ENCODE data around the gene SERPINI1.
"Not testable (repeated sequence)": the region's sequence is repeated elsewhere in the genome, so short reads cannot be mapped to it uniquely, and the experiment has no call there.

SERPINI1 gene

DNA sequence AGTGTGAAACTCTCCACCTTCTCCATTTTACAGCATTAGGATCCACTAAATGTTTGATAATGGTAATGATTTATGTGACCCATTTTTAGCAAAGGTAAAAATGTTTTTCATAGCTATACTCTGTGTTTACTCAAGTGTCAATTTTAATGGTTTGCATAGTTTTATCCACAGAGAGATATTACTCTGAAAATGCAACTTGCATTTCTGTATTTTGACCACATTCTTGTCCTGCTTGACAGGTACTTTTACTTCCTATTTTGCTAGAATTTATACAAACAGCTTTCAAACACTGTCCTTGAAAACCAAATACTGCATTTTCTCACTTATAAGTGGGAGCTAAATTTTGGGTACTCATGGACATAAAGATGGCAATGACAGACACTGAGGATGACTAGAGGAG is 62.9 kb downstream of the SERPINI1 start:
- DNase-seq (ENCODE audit: low read depth): no peak

DNA sequence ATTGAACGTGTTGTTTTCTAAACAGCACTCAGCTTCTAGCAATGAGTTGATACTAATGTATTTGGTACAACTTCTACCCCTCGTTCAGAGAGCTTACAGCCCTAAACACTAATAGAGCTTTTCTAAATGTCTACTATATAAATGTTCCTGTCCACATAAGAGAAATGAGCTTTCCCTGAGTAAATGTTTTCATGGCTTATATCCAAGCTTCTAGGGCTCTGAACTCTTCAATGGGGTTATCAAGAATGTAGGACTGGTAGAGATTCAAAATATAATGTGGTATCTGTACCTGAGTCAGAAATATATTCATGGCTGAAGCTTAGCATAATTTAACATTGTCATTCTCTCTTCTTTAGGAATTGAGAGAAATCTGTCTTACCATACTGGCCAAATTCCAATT is 73.4 kb downstream of the SERPINI1 start:
- DNase-seq (ENCODE audit: low read depth): no peak

DNA sequence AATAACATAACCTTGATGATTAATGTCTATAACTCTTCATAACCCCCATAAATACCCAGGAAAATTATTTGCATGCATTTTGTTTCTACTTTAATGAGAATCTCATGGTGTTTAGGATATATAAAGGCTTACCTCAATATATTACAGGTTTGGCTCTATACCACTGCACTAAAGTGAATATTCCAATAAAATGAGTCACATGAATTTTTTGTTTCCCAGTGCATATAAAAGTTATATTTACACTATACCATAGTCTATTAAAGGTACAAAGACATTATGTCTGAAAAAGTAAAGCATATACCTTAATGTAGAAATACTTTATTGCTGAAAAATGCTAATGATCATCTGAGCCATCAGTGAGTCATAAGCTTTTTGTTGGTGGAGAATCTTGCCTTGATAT is 74.7 kb downstream of the SERPINI1 start:
- DNase-seq (ENCODE audit: low read depth): no peak

DNA sequence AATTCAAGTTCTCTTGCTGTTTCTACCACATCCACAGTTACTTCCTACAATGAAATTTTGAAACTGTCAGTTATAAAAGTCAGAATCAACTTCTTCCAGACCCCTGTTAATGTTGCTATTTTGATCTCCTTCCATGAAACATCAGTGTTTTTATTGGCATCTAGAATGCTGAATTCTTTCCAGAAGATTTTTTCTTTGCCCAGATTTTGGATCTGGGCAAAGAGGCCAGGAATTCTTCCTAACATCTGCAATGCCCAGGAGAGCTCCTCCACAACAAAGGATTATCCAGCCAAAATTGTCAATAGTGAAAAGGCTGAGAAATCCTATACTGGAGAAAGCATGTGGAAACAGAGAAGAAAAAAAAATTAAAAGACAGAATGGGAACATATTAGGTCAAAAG is 75.5 kb downstream of the SERPINI1 start:
- DNase-seq (ENCODE audit: low read depth): no peak

DNA sequence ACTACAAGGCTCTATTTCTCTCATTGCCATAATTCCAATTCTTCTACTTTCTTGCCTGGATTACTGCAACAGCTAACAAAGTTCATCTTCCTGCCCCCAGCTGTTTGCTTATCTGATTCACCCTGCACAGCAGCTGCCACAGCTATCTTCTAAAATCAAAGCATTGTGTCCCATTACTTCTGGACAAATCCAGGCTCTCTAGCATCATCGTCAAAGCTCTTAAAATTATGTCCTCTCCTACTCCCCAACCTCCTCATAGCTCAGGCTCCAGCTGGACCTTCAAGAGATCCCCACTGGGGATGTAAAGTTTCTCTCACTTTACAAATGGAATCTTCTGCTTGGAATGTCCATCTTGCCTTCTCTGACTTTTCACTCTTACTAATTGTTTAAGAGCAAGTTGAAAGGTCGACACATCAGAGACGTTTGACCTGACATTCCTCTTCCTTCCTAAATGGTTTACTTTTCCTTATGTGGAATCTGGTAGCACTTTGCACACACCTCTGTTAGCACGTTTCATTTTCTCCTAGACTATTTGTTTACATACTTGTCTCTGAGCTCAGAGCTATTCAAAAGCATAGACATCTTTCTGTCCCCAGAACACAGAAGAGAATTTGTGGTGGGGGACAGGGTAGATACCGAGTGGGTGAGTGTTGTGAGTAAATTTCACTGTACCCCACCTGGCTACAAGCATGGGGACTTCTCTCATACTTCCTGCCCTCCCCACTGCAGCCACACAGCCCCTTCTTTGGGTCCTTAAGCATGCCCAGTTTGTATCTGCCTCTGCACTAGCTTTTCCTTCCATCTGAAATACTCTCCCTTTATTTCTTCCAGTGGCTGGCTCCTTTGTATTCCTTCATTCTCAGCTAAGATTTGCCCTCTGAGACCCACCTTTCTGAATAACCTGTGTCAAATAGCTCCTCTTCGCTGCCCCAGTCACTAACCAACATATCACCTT is 77.9 kb downstream of the SERPINI1 start:
- no peak for DNase-seq (ENCODE audit: low read depth)

DNA sequence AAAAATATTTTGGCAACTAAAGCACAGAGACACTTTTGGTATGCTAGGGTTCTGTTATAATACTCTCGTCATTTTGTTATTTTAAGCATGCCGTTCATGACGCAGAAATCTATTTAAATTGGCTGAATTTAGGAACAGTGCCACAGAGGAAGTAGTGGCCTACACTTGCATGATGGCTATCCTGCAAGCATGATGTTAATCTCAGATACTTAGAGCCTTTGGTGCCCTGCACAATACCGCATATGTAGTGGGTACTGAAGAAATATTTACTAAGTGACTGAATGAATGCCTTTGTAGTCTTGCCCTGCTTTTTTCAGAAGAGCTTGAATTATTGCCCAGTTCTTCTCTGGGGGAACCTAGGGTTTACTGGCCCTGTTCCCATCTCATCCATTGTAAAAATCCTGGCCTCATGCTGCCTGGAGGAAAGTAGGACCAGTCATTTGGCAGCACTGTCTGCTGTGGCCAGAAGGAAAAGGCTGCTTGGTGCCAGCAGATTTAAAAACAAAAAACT is 79.0 kb downstream of the SERPINI1 start:
- no peak for DNase-seq (ENCODE audit: low read depth)

DNA sequence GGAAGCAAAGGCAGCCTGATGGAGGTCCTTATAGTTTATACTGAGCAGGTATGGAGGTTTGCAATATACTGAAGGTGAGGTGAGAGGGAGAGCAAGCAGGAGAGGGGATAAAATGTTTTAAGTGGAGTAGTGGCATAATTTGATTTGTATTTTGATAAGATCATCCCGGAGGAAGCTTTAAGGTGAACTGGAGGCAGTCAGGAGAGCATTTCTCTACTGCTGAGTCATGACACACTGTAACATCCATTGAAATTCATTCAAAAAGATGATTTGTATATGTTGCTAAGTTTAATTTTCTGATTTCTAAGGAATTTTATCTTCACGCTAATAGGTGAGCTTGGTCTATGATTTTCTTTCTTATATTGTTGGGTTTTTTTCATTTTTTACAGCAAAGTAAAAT is 81.4 kb downstream of the SERPINI1 start:
- no peak for DNase-seq (ENCODE audit: low read depth)

DNA sequence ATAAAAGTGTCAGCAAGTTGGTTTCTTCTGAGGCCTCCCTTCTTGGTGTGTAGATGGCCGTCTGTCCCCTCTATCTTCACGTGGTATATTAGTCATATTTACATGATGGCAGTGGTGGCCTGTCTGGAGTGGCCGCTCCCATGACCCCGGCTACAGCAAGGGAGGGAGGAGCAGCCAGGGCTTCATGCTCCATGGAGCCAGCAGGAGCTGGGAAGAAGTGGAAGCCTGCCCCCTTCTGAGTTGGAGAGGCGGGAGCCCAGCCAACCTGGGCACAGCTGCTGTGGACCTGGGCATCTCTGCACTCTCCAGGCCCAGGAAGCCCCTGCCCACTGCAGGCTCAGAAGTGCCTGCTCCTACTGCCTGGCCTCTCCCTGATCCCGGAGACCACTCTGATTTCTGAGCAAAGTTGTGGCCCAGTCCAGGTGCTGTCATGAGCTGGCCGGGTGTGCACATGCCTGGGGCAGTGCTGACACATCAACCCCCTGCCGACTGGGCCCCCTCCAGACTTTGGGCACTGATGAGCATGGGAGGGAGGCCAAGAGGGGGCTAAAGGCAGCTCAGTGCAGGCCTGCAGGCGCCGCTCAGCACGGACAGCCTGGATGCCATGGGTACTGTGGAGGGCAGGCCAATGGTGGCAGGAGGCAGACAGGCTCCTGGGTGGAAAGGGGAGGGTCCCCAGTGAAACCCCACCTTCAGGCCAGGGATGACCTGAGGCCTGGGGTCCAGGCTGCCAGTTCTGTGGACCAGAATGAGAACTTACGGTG is 84.8 kb downstream of the SERPINI1 start:
- DNase-seq (ENCODE audit: low read depth): no peak

DNA sequence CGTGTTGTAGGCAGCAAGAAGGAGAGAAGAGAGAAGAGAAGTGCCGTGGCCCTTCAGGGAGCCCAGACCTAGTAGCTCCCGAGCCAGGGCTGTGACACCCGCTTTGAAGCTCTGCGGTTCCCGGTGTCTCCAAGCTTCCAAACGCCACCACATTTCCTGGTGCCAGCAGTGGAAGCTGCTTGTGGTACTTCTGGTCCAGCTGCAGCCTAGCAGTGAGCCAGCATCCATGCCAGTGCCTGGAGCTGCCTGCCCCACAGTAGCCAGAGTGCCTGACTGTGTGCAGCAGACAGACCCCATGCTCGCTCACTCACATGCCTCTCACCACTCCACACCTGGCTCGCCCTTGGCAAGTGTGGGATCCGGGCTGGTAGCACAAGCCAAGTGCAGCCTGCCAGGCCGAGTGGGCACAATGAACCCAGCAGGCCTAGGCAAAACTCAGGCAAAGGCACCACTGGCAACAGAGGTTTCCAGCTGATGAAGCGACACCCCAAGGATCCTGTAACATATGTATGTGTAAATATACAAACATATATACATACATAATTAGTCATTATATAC is 85.8 kb downstream of the SERPINI1 start:
- no peak for DNase-seq (ENCODE audit: low read depth)

DNA sequence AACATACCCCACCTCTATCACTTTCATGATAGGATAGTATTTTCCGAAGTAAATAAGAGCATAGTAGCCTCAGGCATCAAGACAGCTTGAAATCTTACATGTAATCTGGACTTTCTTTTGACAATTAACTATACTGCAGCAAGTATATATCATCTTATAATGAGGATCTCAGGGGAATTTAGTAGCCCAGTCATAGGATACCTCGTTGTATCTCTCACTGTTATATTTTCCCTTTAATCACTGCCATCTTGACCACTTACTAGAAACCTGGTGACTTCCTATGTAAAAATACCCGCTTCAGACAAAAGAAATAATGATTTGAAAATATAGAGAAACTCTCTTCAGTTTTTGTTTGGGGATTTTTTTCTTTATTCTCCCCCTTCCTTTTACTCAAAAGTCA is 88.2 kb downstream of the SERPINI1 start:
- no peak for DNase-seq (ENCODE audit: low read depth)

DNA sequence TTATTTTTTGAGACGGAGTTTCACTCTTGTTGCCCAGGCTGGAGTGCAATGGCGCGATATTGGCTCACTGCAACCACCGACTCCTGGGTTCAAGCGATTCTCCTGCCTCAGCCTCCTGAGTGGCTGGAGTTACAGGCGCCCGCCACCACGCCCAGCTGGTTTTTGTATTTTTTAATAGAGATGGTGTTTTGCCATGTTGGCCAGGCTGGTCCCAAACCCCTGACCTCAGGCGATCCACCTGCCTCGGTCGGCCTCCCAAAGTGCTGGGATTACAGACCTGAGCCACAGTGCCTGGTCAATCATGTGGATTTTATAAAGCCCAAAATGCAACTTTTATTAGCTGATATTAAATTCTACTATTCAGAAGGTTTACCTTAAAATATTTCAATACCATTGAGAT is 92.1 kb downstream of the SERPINI1 start:
- DNase-seq (ENCODE audit: low read depth): not testable (repeated sequence)

DNA sequence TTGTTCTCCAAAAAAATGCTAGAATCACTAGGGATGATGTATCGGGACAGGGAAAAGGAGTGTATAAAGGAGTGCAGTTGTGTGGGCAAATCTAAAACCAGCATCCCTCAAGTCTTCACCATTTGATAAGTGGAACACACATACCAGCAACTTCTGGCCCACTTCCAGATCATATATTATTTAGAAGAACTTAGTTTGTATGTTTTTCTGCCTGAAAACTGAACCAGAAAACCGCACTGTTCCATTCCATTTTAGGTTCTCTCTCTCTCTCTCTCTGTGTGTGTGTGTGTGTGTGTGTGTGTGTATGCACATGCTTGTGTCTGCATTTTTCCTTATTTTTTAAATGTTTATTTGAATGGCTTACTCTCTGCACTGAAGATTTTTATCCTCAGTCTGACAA is 93.5 kb downstream of the SERPINI1 start:
- DNase-seq (ENCODE audit: low read depth): no peak

DNA sequence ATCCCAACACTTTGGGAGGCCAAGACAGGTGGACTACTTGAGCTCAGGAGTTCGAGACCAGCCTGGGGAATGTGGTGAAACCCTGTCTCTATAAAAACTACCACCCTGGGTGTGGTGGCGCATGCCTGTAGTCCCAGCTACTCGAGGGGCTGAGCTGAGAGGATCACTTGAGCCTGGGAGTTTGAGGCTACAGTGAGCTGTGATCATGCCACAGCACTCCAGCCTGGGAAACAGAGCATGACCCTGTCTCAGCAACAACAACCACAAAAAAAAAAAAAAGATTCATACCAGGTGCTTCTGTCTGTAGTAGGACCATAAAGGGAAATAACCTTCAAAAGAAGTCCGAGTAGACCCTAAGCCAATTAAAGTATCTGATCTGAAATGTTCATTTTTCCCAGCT is 94.5 kb downstream of the SERPINI1 start:
- DNase-seq (ENCODE audit: low read depth): no peak

DNA sequence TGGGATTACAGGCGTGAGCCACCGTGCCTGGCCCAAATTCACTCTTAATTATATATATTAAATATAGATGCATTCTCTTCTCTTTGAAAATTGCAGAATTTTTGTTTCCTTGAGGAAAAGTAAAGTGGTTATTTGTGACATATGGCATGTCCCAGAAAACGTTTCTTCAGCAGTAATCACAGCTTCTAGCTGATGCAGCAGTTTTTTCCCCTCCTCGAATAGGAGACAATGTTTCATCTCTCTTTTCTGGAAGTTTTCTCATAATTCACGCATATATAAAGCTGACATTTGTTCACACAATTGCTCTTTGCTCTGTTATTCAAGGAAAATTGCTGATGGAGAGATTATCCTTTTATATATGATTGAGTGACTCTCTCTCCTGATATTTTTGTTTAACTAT is 99.8 kb downstream of the SERPINI1 start:
- DNase-seq (ENCODE audit: low read depth): no peak

DNA sequence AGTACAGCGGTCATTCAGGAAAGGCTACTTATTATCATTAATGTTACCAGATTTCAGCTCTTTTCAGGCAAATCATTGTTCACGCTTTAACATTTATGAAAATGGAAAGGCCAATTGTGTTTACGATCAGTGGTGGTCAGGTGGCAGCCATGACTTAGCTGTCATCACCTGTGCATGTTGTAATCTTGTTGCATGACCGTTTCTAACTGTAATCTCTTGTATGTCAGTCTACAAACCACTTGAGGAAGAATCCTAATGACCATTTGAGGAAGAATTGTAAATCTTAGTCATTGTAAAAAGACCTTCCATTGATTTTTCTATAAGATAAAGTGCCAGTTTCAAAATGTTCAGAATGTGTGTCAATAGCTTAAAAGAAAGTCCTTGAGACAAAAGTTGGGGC is 100.4 kb downstream of the SERPINI1 start:
- no peak for DNase-seq (ENCODE audit: low read depth)

DNA sequence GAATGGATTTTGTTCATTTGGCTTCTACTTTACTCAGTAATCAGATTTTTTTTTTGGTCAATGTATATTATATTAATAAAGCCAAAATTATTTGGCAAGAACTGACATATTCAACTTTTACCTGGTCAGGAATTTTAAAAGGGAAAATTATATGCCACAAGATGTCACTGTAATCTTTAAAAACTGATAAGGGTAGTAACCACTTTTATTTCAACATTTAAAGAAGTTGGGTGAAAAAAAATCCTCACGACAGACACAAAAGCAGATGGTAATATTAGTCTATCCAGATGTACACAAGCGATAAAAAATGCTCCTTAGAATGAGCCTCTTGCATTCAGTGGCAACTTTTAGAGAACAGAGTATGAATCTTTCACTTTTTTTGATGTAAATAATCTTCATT is 101.9 kb downstream of the SERPINI1 start:
- DNase-seq (ENCODE audit: low read depth): no peak

DNA sequence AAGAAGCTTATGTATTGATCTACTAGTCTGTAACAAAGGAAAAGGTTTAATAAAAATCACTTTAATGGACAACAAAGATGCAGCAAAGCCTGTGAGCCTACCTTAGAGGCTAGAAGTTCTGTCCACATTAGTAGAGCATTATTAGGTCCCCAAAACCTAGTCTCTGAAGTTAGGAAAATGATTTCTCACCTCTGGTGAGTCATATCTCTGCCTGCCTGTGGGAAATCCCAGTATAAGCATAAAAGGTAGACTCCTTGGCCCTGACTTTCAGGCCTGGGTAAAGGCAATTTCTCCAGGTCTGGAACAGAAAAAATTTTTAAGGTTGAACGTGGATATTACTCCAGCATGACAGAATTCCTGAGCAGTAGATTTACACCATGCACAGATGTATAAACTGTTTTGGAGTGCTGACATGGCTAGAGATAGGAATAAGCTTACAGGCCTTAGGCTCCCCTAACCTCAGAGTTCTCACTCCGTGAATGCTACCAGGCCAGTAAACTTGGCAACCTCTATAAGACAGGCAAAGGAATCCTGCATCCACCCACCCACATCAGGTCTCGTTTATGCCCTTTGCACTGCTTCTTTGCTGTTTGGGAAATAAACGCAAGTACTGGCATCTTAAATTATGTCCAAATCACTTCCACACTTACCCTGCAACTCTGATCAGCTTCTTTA is 104.1 kb downstream of the SERPINI1 start:
- DNase-seq (ENCODE audit: low read depth): no peak

DNA sequence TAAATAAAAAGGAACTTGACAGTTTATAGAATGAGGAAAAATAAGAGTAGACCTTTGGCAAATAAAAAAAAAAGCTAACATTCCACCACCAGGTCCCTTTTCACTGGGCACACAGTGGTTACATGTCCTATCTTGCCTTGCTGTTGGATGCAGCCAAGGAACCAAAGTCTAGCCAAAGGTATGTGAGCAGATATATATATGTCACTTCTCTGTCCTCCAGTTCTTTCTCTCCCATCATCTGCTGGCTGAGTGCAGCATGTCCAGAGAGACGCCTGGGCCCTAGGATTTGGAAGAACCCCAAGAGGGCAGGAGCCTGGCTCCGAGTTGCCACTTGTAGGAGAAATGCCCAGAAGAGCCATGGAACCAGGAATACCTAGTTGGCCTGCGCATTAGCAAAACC is 104.7 kb downstream of the SERPINI1 start:
- no peak for DNase-seq (ENCODE audit: low read depth)

DNA sequence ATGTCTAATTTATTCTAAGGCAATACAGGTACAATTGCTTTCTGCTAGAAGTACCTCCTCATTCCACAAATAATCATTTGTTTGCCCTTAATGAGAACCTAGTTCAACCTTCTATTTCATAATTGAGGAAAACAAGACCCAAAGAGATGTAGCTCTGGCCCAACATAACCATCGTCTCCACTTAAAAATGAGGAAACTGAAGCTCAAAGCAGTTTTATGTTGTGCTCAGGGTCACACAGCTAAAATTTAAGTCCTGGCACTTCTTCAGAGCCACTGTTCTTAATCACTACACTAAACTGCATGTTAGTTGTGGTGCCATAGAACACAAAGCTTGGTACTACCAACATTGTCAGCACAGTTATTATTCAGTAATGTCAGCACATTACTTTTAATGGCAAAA is 108.0 kb downstream of the SERPINI1 start:
- DNase-seq (ENCODE audit: low read depth): no peak

DNA sequence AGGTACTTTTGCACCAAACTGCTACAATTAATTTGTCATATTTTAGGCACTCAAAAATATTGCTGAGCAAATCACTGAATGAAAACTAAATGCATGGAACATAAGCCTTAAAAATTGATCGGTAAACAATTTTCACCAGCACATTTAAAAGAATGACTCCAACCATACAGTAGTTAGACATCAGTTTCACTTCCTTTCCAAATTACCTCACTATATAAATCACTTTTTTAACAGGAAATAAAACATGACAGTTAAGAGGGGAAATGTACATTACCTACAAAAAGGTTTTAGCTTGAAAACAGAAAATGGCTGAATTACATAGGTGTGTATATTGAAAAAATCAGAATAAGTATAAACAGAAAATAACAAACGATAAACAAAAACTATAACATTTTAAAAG is 108.4 kb downstream of the SERPINI1 start:
- DNase-seq (ENCODE audit: low read depth): no peak

DNA sequence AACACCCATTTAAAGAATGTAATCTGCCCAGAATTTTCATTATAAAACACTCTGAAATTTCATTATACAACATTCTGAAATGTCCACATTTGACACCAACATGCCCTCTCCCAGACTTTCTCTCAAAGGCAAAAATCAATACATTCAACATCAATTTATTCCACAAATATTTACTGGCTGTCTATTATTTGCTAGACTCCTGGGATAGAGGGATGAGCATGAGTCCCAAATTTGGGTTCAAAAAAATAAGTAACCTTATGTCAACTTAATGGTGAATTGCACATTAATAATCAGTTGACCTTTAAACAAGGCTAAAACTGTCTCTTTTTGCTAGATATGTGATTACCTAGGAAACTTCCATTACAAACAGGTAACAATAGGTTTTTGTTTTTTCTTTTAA is 109.0 kb downstream of the SERPINI1 start:
- no peak for DNase-seq (ENCODE audit: low read depth)

DNA sequence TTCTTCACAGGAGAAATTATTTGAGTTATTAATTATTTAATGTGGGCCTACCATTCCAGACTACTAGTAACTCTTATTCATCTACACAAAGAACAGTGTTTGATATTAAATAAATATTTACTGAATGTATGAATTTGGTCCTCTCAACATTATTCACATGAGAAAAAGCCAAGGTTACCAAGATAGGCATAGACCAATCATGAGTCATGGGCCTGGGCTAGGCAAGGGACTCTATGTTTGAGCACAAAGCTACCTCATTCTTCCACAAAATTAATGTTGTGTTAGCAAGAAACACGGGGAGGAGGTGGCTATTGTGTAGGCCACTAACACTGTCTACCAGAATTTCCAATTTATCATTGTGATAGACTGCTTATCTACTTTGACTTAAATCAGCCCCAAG is 115.7 kb downstream of the SERPINI1 start:
- DNase-seq (ENCODE audit: low read depth): no peak

Measured in amniotic epithelial cell (primary cell).